ENCODE data around the gene TMEM184A.

DNA sequence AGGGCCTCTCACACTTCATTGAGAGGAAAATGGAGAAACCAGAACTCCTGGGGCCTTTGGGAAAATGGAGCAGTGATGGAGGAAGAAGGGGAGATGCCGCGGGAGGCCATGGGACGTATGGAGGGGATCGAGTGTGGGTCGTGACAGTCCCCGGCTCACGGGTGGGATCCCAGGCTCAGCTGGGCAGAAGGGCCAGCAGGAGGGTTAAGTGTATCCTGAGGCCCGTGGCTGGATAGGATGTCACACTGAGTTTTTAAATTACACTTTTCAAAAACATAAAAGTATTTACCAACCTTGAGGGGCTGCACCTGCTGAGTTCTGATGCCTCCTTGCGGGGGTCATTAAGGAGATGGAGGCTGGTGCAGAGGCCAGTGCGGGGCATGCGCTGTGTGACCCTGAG is 41.8 kb upstream of the TMEM184A start:
- TF ChIP-seq YY1 (IDR thresholded peaks at IDR 0.05; ENCODE audit: low read depth) (no peak), TEAD4 (IDR thresholded peaks at IDR 0.05) (no peak), EGR1 (IDR thresholded peaks at IDR 0.05) (no peak), TAF1 (IDR thresholded peaks at IDR 0.05; ENCODE audit: low read depth) (no peak), FOXM1 (IDR thresholded peaks at IDR 0.05; ENCODE audit: borderline replicate concordance, low read depth) (no peak), EP300 (IDR thresholded peaks at IDR 0.05; ENCODE audit: borderline replicate concordance) (no peak), CREB1 (IDR thresholded peaks at IDR 0.05; ENCODE audit: low read depth) (no peak), CEBPB (IDR thresholded peaks at IDR 0.05) (no peak), TCF12 (IDR thresholded peaks at IDR 0.05; ENCODE audit: low read depth) (no peak), NFIC (IDR thresholded peaks at IDR 0.05) (no peak)
- TF ChIP-seq, protein P1, sequence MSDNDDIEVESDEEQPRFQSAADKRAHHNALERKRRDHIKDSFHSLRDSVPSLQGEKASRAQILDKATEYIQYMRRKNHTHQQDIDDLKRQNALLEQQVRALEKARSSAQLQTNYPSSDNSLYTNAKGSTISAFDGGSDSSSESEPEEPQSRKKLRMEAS (IDR thresholded peaks at IDR 0.05) = no peak
- TF ChIP-seq, protein P2, sequence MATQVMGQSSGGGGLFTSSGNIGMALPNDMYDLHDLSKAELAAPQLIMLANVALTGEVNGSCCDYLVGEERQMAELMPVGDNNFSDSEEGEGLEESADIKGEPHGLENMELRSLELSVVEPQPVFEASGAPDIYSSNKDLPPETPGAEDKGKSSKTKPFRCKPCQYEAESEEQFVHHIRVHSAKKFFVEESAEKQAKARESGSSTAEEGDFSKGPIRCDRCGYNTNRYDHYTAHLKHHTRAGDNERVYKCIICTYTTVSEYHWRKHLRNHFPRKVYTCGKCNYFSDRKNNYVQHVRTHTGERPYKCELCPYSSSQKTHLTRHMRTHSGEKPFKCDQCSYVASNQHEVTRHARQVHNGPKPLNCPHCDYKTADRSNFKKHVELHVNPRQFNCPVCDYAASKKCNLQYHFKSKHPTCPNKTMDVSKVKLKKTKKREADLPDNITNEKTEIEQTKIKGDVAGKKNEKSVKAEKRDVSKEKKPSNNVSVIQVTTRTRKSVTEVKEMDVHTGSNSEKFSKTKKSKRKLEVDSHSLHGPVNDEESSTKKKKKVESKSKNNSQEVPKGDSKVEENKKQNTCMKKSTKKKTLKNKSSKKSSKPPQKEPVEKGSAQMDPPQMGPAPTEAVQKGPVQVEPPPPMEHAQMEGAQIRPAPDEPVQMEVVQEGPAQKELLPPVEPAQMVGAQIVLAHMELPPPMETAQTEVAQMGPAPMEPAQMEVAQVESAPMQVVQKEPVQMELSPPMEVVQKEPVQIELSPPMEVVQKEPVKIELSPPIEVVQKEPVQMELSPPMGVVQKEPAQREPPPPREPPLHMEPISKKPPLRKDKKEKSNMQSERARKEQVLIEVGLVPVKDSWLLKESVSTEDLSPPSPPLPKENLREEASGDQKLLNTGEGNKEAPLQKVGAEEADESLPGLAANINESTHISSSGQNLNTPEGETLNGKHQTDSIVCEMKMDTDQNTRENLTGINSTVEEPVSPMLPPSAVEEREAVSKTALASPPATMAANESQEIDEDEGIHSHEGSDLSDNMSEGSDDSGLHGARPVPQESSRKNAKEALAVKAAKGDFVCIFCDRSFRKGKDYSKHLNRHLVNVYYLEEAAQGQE (IDR thresholded peaks at IDR 0.05; ENCODE audit: low read depth) = no peak
- TF ChIP-seq, protein P3, sequence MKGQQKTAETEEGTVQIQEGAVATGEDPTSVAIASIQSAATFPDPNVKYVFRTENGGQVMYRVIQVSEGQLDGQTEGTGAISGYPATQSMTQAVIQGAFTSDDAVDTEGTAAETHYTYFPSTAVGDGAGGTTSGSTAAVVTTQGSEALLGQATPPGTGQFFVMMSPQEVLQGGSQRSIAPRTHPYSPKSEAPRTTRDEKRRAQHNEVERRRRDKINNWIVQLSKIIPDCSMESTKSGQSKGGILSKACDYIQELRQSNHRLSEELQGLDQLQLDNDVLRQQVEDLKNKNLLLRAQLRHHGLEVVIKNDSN (IDR thresholded peaks at IDR 0.05) = no peak

Data from Ishikawa (cell line).